Suprapubic skin (tissue), 4 donors: ENCODE data around the gene PLXNA4. TPM values are rescaled to one million over a fixed set of nuclear protein-coding genes. Genes with fewer than 3 reads are reported as not detected.

Experiments used
- DNase-seq, 2 donors: peaks; one replicate each; pipeline ENCODE4 v3.0.0-alpha.2; 2019; ENCODE audit warnings: low spot score in 2 of 2
- H3K27ac ChIP-seq: fragments of 200-600 bp; sonication (generic); one replicate; pipeline ENCODE4 v1.5.1; 2019
- H3K27me3 ChIP-seq: fragments of 200-600 bp; sonication (generic); one replicate; pipeline ENCODE4 v1.5.1; 2019
- H3K36me3 ChIP-seq: fragments of 200-600 bp; sonication (generic); one replicate; pipeline ENCODE4 v1.5.1; 2019
- H3K4me1 ChIP-seq: fragments of 200-600 bp; sonication (generic); one replicate; pipeline ENCODE4 v1.5.1; 2019
- H3K4me3 ChIP-seq: fragments of 200-600 bp; sonication (generic); one replicate; pipeline ENCODE4 v1.5.1; 2019; ENCODE audit warnings: mild to moderate bottlenecking
- H3K9me3 ChIP-seq: fragments of 200-600 bp; sonication (generic); one replicate; pipeline ENCODE4 v1.5.1; 2019
- CTCF ChIP-seq, 2 donors: fragments of 200-600 bp in 1 of 2; fragments of 450-650 bp in 1 of 2; sonication (generic) in 1 of 2; IDR thresholded peaks; one replicate each; pipeline ENCODE4 v1.5.1; 2016 to 2019; ENCODE audit warnings: antibody characterized with exemption in 2 of 2, mild to moderate bottlenecking in 1 of 2, moderate library complexity in 1 of 2
- EP300 ChIP-seq: sonication (generic); formaldehyde crosslinking; IDR thresholded peaks from one replicate; pipeline ENCODE4 v1.6.1; 2017; ENCODE audit warnings: antibody characterized with exemption
- POLR2A ChIP-seq, 2 donors: fragments of 450-650 bp; IDR thresholded peaks; one replicate each; pipeline ENCODE4 v1.6.1; 2017; ENCODE audit warnings: antibody characterized with exemption in 2 of 2, mild to moderate bottlenecking in 2 of 2, moderate library complexity in 2 of 2
- POLR2AphosphoS5 ChIP-seq, 3 donors: sonication (generic); formaldehyde crosslinking; IDR thresholded peaks; one replicate each; pipeline ENCODE4 v1.6.1; 2017; ENCODE audit warnings: antibody characterized with exemption in 3 of 3
- WGBS: methylation state at CpG from one replicate; pipeline ENCODE4 v1.1.5; 2018; 5-methylcytosine and 5-hydroxymethylcytosine counted together
- total RNA-seq, 4 donors: library from RNA; depleted of rRNA; stranded (reverse); fragments of >200 nt; gene quantifications; one replicate each; pipeline ENCODE4 v1.1.0, GENCODE V29; 2016

Gene PLXNA4
- total RNA-seq, 4 donors from 2014 or later = 5.4 to 10.7 (median 7.1) TPM

- Histone ChIP-seq H3K4me3 (no peak overlapping the region), H3K9me3 (peaks cover 3% of the 10 kb centered on the region), H3K27me3 (peaks cover 4% of the 10 kb centered on the region), H3K27ac (no peak overlapping the region), H3K36me3 (no peaks in the 10 kb centered on the region), H3K4me1 (no peaks in the 10 kb centered on the region)
- WGBS = 90% methylated on average over 6 of the region's 6 CpGs
- TF ChIP-seq POLR2A (IDR thresholded peaks at IDR 0.05) (no peak), POLR2AphosphoS5 (IDR thresholded peaks at IDR 0.05) (no peak), EP300 (no peak), CTCF (IDR thresholded peaks at IDR 0.05) (no peak)
- no peak for DNase-seq
Observed at GRCh38 chr7:132551439-132551838, 24.8 kb downstream of the PLXNA4 start.

- Histone ChIP-seq H3K4me3 (no peak overlapping the region), H3K27ac (no peak overlapping the region), H3K4me1 (no peaks in the 10 kb centered on the region), H3K9me3 (peaks cover 3% of the 10 kb centered on the region), H3K36me3 (no peaks in the 10 kb centered on the region), H3K27me3 (no peaks in the 10 kb centered on the region)
- WGBS = 65% methylated on average over 4 of the region's 4 CpGs
- no peak for DNase-seq
- TF ChIP-seq EP300 (no peak), POLR2A (IDR thresholded peaks at IDR 0.05) (no peak), POLR2AphosphoS5 (IDR thresholded peaks at IDR 0.05) (no peak), CTCF (IDR thresholded peaks at IDR 0.05) (no peak)
Observed at GRCh38 chr7:132548489-132549078, 27.7 kb downstream of the PLXNA4 start.

GRCh38 chr7:132547821-132548220 lies 28.4 kb downstream of the PLXNA4 start:
- no peak overlapping the region for H3K4me3 ChIP-seq
- no peak overlapping the region for H3K27ac ChIP-seq
- H3K36me3 ChIP-seq = no peaks in the 10 kb centered on the region
- no peaks in the 10 kb centered on the region for H3K4me1 ChIP-seq
- no peak for DNase-seq
- H3K9me3 ChIP-seq = peaks cover 3% of the 10 kb centered on the region
- WGBS = 75% methylated on average over 6 of the region's 6 CpGs
- H3K27me3 ChIP-seq = no peaks in the 10 kb centered on the region
- TF ChIP-seq EP300 = no peak
- TF ChIP-seq POLR2A (IDR thresholded peaks at IDR 0.05) = no peak
- TF ChIP-seq CTCF (IDR thresholded peaks at IDR 0.05) = no peak
- TF ChIP-seq POLR2AphosphoS5 (IDR thresholded peaks at IDR 0.05) = no peak

GRCh38 chr7:132546366-132547127 lies 29.7 kb downstream of the PLXNA4 start:
- Histone ChIP-seq H3K36me3 (no peaks in the 10 kb centered on the region), H3K4me1 (no peaks in the 10 kb centered on the region), H3K9me3 (peaks cover 3% of the 10 kb centered on the region), H3K4me3 (no peak overlapping the region), H3K27ac (no peak overlapping the region), H3K27me3 (no peaks in the 10 kb centered on the region)
- TF ChIP-seq CTCF (IDR thresholded peaks at IDR 0.05) = no peak
- TF ChIP-seq POLR2AphosphoS5 (IDR thresholded peaks at IDR 0.05) = no peak
- no peak for TF ChIP-seq EP300
- no peak for TF ChIP-seq POLR2A (IDR thresholded peaks at IDR 0.05)
- 65% methylated on average over 1 of the region's 1 CpG for WGBS
- no peak for DNase-seq

- H3K27me3 ChIP-seq = no peaks in the 10 kb centered on the region
Observed at GRCh38 chr7:132545756-132546155, 30.5 kb downstream of the PLXNA4 start.

More at GRCh38 chr7:132545756-132546155, 30.5 kb downstream of the PLXNA4 start:
- no peak for TF ChIP-seq POLR2A (IDR thresholded peaks at IDR 0.05)
- no peak for TF ChIP-seq POLR2AphosphoS5 (IDR thresholded peaks at IDR 0.05)
- no peak for TF ChIP-seq CTCF (IDR thresholded peaks at IDR 0.05)
- no peak overlapping the region for H3K27ac ChIP-seq
- 88% methylated on average over 1 of the region's 1 CpG for WGBS
- H3K9me3 ChIP-seq = peaks cover under 1% of the 10 kb centered on the region
- no peak overlapping the region for H3K4me3 ChIP-seq
- no peaks in the 10 kb centered on the region for H3K4me1 ChIP-seq
- DNase-seq = no peak
- H3K36me3 ChIP-seq = no peaks in the 10 kb centered on the region
